Body of pancreas (tissue), 4 donors: ENCODE results near the gene SLC4A8.

ENCODE experiments used
- POLR2A ChIP-seq, 3 donors: fragments of 450-650 bp; IDR thresholded peaks; one replicate each; pipeline ENCODE4 v1.6.1; 2016; ENCODE audit warnings: antibody characterized with exemption in 3 of 3, mild to moderate bottlenecking in 2 of 3
- TF ChIP-seq, protein P1 (sequence below), 7 experiments: fragments of 450-650 bp in 4 of 7; fragments of 200-600 bp in 3 of 7; sonication (generic) in 3 of 7; IDR thresholded peaks; one replicate each; pipeline ENCODE4 v1.5.1; 2016 to 2019; ENCODE audit warnings: antibody characterized with exemption in 7 of 7

DNA sequence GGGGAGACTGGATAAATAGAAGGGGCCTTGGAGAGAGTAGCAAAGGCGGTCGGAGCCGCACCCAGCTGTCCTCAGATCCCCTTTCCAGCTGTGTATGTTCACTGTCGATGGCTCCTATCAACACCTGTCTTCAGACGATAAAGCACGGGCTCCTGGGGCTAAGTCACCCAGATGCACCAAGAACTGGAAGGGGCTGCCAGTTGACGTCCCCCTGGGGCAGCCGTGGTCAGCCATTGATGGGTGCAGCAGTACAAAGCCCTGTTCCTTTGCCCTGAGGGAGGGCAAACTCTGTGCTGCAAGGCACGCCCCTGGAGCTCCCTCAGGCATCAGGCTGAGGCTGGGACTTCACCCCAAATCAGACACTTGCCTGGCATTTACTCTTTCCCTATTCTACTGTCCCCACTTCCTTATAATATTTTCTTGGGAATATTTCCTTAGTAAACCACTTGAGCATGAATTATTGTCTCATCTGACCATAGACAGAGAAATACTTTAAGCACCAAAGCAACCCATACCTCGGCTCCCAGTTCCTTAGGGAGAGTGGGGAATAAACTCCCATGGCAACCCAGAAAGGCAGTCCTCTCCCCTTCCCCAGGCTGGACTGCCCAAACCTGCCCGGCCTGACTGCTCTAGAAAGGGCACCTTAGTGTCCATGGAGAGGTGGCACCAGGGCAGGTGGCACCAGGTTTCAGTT is 106.8 kb downstream of the SLC4A8 start:
- TF ChIP-seq, protein P1, sequence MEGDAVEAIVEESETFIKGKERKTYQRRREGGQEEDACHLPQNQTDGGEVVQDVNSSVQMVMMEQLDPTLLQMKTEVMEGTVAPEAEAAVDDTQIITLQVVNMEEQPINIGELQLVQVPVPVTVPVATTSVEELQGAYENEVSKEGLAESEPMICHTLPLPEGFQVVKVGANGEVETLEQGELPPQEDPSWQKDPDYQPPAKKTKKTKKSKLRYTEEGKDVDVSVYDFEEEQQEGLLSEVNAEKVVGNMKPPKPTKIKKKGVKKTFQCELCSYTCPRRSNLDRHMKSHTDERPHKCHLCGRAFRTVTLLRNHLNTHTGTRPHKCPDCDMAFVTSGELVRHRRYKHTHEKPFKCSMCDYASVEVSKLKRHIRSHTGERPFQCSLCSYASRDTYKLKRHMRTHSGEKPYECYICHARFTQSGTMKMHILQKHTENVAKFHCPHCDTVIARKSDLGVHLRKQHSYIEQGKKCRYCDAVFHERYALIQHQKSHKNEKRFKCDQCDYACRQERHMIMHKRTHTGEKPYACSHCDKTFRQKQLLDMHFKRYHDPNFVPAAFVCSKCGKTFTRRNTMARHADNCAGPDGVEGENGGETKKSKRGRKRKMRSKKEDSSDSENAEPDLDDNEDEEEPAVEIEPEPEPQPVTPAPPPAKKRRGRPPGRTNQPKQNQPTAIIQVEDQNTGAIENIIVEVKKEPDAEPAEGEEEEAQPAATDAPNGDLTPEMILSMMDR (IDR thresholded peaks at IDR 0.05), result no peak
- TF ChIP-seq POLR2A (IDR thresholded peaks at IDR 0.05), result no peak
